Urinary bladder (tissue), 4 donors: ENCODE data around the gene ABCG1. TPM values are rescaled to one million over a fixed set of nuclear protein-coding genes. Genes with fewer than 3 reads are reported as not detected.

Source experiments
- DNase-seq: peaks from one replicate; pipeline ENCODE4 v3.0.0-alpha.2; 2015; ENCODE audit errors: extremely low spot score
- H3K27ac ChIP-seq: one replicate; pipeline ENCODE4 v1.5.1; 2013; ENCODE audit warnings: low read depth, mild to moderate bottlenecking, moderate library complexity
- H3K36me3 ChIP-seq: one replicate; pipeline ENCODE4 v1.6.1; 2013; ENCODE audit warnings: mild to moderate bottlenecking, moderate library complexity; ENCODE audit not compliant: insufficient read depth
- H3K4me1 ChIP-seq: one replicate; pipeline ENCODE4 v1.6.1; 2013; ENCODE audit warnings: mild to moderate bottlenecking, moderate library complexity; ENCODE audit not compliant: insufficient read depth
- H3K4me3 ChIP-seq: one replicate; pipeline ENCODE4 v1.5.1; 2013; ENCODE audit warnings: low read depth, low read length
- WGBS: extraction: QIAGEN DNeasy Blood & Tissue Kit; methylation state at CpG from one replicate; pipeline ENCODE4 v1.1.7; 2013; 5-methylcytosine and 5-hydroxymethylcytosine counted together
- polyA plus RNA-seq: library from polyadenylated mRNA; stranded (reverse); fragments of 200-250 nt; gene quantifications from one replicate; pipeline ENCODE4 v1.2.3, GENCODE V29; 2013
- total RNA-seq: library from RNA; depleted of rRNA; stranded (reverse); fragments of >200 nt; gene quantifications from one replicate; pipeline ENCODE4 v1.2.3, GENCODE V29; 2014
- donor health status: healthy with polysubstance abuse.
- donor health status: healthy.

ABCG1 gene
- total and polyA plus RNA-seq, 2 donors, result 12.7 to 16.3 TPM

DNA sequence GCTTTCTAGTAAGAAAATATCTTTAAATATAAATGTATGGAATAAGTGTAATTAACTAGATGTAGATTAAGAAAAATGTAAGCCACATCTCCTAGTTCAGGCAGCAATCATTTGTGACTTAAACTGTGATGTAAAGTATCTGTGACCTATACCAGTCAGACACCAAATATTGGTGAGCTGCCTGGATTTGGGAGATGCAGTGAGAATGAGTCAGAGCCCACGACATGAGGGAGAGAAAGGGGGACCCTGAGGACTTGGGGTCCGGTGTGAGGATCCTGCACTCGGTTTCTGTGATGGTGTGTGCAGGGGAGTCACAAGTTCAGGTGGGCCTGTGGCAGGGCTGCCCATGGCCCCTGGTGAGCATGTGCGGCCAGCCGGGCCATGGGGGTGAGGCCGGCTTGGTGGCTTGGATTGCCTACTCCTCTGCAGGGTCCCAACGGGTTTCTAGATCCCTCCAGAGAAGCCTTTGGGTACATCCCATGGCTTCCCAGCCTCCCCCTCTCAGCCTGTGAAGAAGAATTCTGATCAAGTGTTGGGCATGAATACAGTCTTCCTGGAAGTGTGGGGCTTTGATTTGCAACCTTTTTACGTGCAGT lies 19.0 kb upstream of the ABCG1 start:
- Histone ChIP-seq H3K27ac (no peak overlapping the region), H3K4me3 (no peak overlapping the region), H3K4me1 (no peaks in the 10 kb centered on the region), H3K36me3 (no peaks in the 10 kb centered on the region)
- DNase-seq, result no peak
- 75% methylated on average over 8 of the region's 8 CpGs for WGBS

DNA sequence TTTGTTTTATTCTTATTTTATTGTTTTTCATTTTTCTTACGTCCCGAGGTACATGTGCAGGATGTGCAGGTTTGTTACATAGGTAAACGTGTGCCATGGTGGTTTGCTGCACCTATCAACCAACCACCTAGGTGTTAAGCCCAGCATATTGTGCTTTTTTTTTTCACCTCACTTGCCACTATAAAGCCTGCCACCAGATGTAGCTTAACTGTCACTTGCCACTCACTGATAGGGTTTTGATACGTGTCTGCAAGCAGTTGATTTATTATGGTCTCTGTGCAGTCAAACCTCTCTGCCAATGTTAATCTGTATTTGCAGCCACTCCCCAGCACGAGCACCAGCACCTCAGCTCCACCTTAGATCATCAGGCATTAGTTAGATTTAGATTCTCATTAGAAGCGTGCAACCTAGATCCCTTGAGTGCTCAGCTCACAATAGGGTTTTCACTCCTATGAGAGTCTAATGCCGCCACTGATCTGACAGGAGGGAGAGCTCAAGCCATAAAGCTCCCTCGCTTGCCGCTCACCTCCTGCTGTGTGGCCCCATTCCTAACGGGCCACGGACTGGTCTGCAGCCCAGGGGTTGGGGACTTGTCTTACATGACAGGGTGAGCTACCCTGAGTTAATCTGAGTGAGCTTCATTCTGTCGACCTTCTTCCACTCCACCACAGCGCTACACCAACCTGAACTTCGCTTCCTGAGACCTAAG lies 17.9 kb upstream of the ABCG1 start:
- no peak for DNase-seq
- no peaks in the 10 kb centered on the region for H3K4me1 ChIP-seq
- no peaks in the 10 kb centered on the region for H3K36me3 ChIP-seq
- 60% methylated on average over 14 of the region's 14 CpGs for WGBS
- no peak overlapping the region for H3K27ac ChIP-seq
- H3K4me3 ChIP-seq, result no peak overlapping the region

DNA sequence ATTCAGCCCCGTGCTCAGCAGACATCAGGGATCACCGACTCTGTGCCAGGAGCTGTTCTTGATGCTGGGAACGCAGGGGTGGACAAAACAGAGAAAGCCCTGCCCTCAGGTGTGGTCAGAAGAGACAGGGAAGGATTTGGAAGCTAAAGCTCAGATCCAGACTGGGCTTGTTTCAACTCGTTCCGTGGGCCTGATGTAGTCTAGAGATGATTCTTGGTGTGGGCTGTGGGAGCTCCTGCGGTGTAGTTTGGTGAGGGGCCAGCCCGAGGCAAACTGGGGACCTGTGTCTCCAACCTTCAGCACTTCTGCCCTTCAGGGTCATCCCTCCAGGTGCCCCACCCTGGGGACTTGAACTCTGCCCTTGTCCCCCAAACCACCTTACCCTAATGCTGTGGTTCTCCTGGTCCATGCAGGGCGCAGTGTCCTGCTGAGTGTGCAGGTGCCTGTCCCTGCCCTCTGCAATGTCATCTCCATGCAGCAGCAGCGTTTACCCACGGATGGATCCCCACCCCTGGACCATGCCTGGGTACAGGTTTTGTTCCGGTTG lies 17.3 kb upstream of the ABCG1 start:
- Histone ChIP-seq H3K4me1 (no peaks in the 10 kb centered on the region), H3K27ac (no peak overlapping the region), H3K4me3 (no peak overlapping the region), H3K36me3 (no peaks in the 10 kb centered on the region)
- WGBS, result 80% methylated on average over 11 of the region's 11 CpGs
- DNase-seq, result no peak

DNA sequence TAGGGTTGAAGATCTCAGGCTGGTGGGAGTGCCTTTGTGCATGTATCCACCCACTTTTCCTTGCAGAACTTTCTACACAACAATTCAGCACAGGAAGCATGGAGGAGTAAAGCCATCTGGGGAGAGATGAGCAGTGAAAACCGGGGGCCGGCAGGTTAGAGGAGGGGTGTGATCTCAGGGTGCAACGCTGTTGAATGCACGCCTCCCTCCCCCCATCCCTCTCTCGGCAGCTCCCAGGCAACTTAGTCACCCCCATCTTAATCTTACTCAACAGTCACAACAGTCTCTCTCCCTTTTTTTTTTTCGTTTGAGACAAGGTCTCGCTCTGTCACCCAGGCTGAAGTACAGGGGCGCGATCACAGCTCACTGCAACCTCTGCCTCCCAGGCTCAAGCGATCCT lies 16.6 kb upstream of the ABCG1 start:
- WGBS, result 80% methylated on average over 10 of the region's 10 CpGs
- no peak for DNase-seq
- H3K4me1 ChIP-seq, result no peaks in the 10 kb centered on the region
- no peak overlapping the region for H3K27ac ChIP-seq
- H3K4me3 ChIP-seq, result no peak overlapping the region
- H3K36me3 ChIP-seq, result no peaks in the 10 kb centered on the region

DNA sequence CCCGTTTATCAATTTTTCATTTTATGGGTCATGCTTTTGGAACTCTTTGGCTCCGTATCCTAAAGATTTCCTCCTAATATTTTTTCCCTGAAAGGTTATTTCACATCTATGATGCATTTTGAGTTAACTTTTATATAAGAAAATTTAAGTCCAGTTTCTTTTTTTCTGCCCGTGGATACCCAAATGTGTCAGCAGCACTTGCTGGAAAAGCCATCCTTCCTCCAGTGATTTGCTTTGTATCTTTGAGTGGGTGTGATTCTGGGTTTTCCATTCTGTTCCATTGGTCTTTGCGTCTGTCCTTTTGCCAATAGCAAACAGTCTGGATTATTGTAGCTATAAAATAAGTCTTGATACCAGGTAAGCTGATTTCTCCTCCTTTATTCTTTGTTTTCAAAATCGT lies 15.6 kb upstream of the ABCG1 start:
- Histone ChIP-seq H3K27ac (no peak overlapping the region), H3K4me3 (no peak overlapping the region), H3K4me1 (no peaks in the 10 kb centered on the region), H3K36me3 (no peaks in the 10 kb centered on the region)
- DNase-seq, result no peak
- 72% methylated on average over 5 of the region's 5 CpGs for WGBS

DNA sequence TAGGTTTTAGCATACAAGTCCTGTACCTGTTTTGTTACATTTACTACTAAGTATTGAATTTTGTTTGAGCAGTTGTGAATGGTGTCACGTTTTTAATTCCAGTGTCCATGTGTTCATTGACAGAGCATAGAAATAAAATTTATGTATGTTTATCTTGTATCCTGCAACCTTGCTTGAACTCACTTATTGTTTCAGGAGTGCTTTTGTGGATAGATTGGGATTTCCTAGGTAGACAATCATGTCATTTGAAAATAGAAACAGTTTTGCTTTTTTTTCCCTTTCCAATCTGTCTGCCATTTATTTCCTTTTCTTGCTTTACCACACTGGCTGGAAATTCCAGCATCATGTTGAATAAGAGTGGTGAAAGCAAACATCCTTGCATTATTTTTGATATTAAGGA lies 15.0 kb upstream of the ABCG1 start:
- no peaks in the 10 kb centered on the region for H3K4me1 ChIP-seq
- H3K27ac ChIP-seq, result no peak overlapping the region
- no peak overlapping the region for H3K4me3 ChIP-seq
- H3K36me3 ChIP-seq, result no peaks in the 10 kb centered on the region
- no peak for DNase-seq
- 61% methylated on average over 1 of the region's 1 CpG for WGBS

DNA sequence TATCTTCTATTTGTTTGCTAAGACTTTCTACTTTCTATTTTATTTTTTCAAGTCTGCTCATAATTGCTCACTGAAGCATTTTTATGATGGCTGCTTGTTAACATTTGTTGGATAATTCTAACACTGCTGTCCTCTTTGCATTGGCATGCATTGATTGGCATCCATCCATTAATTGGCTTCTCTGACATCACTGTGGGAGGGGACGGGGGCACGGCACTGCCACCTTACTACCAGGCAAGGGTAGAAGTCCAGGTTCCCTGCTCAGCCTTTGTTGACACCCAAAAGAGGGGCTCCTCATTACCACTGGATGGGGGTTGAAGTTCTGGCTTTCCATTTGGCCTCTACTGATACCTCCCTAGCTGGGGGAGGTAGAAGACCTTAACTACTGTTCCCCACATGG lies 11.5 kb upstream of the ABCG1 start:
- Histone ChIP-seq H3K36me3 (no peaks in the 10 kb centered on the region), H3K27ac (no peak overlapping the region), H3K4me3 (no peak overlapping the region), H3K4me1 (peaks cover 3% of the 10 kb centered on the region)
- WGBS, result 89% methylated on average over 2 of the region's 2 CpGs
- no peak for DNase-seq

DNA sequence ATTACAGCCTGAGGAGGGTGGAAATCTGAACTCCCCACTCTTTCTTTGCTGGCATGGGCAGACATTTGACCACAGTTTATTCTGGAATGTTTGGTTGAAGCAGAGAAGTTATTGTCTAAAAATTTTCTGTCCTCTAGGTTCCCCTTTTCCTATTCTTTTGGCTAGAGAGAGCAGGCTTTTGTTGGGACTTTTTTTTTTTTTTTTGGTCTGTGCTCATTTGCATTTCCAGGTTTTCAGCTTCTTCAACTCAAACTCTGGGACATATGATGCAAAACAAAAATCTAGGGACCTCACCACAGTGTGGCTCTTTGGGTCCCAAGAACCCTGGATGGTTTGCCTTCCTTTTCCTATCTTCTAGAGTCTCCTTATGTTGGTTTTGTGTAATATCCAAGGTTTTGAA lies 10.9 kb upstream of the ABCG1 start:
- H3K4me1 ChIP-seq, result peaks cover 3% of the 10 kb centered on the region
- no peak overlapping the region for H3K4me3 ChIP-seq
- no peak overlapping the region for H3K27ac ChIP-seq
- DNase-seq, result no peak
- H3K36me3 ChIP-seq, result no peaks in the 10 kb centered on the region

DNA sequence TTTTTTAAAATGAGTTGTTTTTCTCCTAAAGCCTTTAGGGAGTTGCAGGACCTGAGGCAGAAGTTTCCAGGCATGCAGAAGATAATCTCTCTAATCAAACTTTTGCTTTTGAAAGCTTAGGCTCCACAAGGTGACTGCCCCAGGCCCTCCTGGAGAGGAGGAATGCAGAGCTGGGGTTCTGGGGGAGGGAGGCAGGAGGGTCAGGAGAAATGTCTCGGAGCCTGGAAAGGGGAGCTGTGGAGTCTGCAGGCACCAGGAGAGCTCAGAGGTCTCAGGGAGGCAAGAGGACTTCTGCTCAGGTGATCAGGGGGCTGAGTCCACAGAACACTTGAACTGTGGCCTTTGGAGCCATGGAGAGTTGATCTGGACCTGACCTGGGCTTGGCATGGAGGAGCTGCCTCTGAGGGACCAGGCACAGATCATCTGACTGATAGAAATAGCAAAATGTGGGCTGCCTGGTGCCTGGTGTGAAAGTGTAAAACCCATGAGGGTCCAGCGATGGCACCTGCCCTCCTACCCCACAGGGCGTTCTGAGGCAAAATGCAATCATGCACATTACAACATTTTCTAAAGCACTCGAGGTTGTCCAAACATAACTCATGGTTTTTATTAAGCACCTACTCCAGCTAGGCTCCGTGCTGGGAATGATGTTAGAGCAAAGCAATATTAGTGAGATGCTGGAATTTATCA lies 10.0 kb upstream of the ABCG1 start:
- Histone ChIP-seq H3K4me1 (peaks cover 3% of the 10 kb centered on the region), H3K4me3 (no peak overlapping the region), H3K36me3 (no peaks in the 10 kb centered on the region), H3K27ac (no peak overlapping the region)
- DNase-seq, result no peak
- 81% methylated on average over 5 of the region's 5 CpGs for WGBS

DNA sequence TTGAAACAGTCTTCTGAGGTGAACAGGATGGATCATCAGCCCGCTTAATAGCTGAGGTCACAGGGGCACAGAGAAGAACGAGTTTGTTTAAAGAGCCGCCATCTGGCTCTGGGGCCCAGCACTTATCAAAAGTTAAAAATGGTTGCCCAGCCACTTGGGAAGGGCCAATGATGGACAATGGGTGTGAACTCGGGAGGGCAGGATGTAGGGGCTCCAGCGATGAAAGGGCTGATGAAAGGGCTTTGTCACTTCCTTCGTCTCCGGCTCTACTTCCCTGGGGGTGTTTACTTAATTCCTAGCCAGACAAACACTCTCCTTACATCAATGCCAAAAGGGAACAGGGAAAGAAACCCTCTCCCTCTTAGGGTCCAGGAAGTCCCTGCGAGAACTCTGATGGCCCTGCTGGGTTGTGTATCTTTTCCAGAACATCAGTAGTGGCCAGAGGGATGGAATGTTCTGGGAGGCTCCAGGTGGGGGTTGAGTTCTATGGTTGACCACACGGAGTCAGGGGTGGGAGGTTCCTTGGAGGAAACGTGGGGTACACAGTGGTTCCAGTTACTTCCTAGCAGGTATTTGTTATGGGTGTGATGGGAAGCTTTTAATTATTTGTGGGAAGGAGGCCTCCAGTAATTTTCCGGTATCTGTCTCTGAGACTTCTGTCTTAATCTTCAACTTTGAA lies 9.0 kb upstream of the ABCG1 start:
- Histone ChIP-seq H3K27ac (no peak overlapping the region), H3K4me1 (peaks cover 3% of the 10 kb centered on the region), H3K4me3 (no peak overlapping the region), H3K36me3 (no peaks in the 10 kb centered on the region)
- 51% methylated on average over 11 of the region's 11 CpGs for WGBS
- DNase-seq, result no peak

DNA sequence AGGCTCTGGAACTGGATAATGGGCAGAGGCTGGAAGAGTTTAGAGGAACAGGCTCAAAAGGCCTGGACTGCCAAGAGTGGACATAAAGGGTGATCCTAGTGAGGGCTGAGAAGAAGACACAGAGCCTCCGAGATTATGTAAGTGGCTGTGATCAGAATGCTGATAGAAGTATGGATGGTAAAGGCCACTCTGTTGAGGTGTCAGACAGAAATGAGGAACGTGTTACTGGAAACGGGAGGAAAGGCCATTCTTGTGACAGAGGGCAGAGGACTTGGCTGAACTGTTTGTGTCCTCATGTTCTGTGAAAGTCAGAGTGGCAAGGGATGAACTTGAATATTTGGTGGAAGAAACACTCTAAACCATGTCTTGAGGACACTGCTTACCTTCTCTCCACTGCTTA lies 6.7 kb upstream of the ABCG1 start:
- WGBS, result 85% methylated on average over 3 of the region's 3 CpGs
- no peak for DNase-seq

DNA sequence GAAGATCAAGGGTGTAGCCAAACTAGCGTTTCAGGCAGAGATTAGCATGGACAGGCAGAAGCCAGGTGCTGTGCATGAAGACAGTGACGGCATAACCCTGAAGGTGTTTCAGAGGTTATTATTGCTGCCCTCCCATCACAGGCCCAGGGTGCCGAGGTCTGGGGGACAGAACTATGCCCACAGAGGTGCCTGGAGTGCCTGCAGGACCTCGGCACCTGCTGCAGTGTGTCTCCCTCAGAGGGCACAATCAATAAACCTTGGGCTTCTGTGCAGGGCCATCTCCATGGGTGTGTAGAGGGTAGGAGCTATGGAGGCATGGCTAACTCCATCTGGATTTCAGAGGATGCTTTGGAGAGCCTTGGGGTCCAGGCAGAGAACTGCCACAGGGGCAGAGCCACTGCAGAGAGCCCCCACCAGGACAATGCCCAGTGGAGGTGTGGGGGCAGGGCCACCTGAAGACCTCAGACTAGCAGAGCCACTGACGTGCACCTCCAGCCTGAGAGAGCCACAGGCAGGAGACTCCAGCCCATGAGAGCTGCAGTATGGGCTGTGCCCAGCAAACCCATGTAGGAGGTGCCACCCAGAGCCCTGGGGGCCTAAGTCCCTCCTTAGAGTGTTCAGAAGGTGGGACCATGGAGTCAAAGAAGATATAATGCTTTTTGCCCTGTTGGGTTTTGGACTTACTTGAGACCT lies 5.7 kb upstream of the ABCG1 start:
- Histone ChIP-seq H3K4me1 (peaks cover 3% of the 10 kb centered on the region), H3K27ac (no peak overlapping the region), H3K4me3 (no peak overlapping the region), H3K36me3 (no peaks in the 10 kb centered on the region)
- DNase-seq, result no peak
- WGBS, result 82% methylated on average over 5 of the region's 5 CpGs

More for the DNA sequence above, 6.7 kb upstream of the ABCG1 start:
- Histone ChIP-seq H3K4me3 (no peak overlapping the region), H3K27ac (no peak overlapping the region), H3K36me3 (no peaks in the 10 kb centered on the region), H3K4me1 (peaks cover 3% of the 10 kb centered on the region)

DNA sequence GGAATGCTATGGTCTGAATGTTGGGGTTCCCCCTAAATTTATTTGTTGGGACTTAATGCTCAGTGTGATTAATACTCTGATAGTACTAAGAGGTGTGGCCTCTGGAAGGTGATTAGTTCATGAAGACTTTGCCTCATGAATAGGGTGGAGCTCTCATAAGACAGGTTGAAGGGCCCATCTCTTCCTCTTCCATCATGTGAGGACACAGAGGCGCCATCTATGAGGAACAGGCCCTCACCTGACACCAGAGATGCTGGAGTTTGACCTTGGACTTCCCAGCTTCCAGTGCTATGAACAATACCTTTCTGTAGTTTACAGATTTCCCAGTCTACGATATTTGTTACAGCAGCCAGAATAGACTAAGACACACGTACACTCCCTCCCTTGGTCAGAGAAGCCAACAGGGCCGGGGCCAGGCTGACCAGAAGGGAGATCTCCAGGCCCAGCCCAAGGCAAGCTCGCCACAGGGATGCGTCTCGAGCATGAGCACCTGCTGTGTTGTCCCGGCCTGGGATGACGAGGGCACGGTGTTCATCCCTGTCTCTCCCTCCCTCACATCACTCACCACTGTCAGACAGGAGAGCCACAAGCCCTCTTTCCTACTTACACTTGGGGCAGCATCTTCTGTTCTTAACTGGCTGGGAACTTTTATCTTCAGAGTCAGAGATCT lies 4.7 kb upstream of the ABCG1 start:
- Histone ChIP-seq H3K4me3 (no peak overlapping the region), H3K27ac (no peak overlapping the region), H3K4me1 (peaks cover 3% of the 10 kb centered on the region), H3K36me3 (no peaks in the 10 kb centered on the region)
- no peak for DNase-seq
- WGBS, result 91% methylated on average over 10 of the region's 10 CpGs
